ENCODE data around the gene NKG7.

The NKG7 gene

DNA sequence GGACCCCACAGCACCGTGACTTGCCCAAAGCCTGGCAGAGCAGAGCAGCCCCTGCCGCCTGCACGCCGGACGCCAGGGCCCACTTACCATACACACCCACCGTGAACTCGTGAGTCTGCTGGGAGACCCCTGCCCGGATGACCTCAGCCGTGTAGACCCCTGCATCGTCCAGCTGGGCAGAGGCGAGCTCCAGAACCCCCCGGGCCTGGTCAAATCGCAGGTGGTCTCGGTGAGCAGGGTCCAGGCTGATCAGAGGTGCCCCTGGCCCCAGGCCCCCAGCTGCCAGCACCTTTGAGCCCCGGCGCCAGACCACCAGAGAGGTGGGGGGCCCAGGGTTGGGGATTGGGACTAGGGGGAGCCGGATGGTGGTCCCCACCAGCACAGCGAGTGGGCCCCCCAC lies 31.4 kb downstream of the NKG7 start:
- no peak overlapping the region for H3K4me3 ChIP-seq (ENCODE audit: low read depth, low read length)
- DNase-seq (ENCODE audit: low read depth), result no peak
- TF ChIP-seq, protein P1, sequence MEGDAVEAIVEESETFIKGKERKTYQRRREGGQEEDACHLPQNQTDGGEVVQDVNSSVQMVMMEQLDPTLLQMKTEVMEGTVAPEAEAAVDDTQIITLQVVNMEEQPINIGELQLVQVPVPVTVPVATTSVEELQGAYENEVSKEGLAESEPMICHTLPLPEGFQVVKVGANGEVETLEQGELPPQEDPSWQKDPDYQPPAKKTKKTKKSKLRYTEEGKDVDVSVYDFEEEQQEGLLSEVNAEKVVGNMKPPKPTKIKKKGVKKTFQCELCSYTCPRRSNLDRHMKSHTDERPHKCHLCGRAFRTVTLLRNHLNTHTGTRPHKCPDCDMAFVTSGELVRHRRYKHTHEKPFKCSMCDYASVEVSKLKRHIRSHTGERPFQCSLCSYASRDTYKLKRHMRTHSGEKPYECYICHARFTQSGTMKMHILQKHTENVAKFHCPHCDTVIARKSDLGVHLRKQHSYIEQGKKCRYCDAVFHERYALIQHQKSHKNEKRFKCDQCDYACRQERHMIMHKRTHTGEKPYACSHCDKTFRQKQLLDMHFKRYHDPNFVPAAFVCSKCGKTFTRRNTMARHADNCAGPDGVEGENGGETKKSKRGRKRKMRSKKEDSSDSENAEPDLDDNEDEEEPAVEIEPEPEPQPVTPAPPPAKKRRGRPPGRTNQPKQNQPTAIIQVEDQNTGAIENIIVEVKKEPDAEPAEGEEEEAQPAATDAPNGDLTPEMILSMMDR (IDR thresholded peaks at IDR 0.05; ENCODE audit: control insufficient read depth, extremely low read depth, insufficient read depth), result no peak

DNA sequence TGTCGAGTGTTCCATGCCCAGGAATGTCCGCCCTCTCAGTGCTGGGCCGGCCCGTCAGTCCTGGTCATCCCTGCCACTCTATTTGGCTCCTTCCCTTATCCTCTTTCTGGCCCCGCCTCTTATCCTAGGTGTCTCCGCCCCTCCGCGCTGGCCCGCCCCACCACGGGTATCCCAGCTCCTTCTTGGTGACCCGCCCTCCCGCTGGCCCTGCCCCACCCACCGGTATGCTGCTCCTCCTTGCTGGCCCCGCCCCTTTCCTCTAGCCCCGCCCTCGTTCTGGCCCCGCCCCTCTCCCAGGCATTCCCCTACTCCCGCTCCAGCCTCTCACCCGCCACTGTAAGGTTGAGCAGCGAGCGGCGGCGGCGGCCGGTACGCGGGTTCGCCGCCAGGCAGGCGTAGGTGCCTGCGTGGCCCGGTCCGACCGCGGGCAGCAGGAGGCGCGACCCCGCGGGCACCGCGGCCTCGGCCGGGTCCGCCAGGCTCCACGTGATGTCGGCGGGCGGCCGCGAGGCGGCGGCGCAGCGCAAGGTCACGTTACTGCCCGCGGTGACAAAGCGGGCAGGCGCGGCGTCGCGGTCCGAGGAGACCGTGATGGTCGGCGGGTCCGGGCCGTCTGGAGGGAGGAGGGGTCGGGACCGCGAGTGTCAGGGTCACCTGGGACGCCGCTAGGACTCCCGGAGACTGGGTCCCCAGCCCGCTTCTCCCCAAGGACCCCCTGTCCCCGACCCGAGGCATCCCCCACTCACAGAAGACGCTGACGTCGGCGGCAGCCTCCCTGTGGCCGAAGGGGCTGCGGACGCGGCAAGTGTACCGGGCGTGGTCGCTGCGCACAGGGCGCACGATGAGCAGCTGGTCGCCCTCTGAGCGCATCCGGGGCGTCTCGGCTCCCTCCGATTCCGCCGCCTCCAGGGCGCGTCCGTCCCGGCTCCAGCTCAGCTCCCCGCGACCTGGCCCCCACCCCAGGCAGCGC lies 32.5 kb downstream of the NKG7 start:
- peak overlapping the region; percentile 69 for H3K4me3 ChIP-seq (ENCODE audit: low read depth, low read length)
- DNase-seq (ENCODE audit: low read depth), result peak; percentile 87
- TF ChIP-seq, protein P1 (IDR thresholded peaks at IDR 0.05; ENCODE audit: control insufficient read depth, extremely low read depth, insufficient read depth), result peak; percentile 45

DNA sequence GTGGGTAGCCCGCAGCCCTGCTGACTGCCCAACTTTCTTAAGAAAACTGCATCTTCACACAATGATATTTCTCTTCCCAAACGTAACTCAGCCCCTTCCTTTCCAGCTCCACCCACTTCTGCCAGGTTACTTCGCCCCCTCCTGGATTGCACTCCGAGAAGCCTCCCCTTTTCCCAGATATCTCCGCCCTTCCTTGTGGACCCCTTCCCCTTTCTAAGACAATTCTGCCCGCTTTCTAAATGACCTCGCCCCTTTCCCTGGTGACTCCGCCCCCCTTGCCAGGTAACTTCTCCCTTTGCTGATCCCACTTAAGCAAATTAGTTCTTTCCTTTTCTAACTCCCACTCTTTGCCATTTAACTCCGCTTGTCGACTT lies 33.2 kb downstream of the NKG7 start:
- TF ChIP-seq, protein P1 (IDR thresholded peaks at IDR 0.05; ENCODE audit: control insufficient read depth, extremely low read depth, insufficient read depth), result no peak
- no peak for DNase-seq (ENCODE audit: low read depth)
- peak overlapping the region; percentile 69 for H3K4me3 ChIP-seq (ENCODE audit: low read depth, low read length)

DNA sequence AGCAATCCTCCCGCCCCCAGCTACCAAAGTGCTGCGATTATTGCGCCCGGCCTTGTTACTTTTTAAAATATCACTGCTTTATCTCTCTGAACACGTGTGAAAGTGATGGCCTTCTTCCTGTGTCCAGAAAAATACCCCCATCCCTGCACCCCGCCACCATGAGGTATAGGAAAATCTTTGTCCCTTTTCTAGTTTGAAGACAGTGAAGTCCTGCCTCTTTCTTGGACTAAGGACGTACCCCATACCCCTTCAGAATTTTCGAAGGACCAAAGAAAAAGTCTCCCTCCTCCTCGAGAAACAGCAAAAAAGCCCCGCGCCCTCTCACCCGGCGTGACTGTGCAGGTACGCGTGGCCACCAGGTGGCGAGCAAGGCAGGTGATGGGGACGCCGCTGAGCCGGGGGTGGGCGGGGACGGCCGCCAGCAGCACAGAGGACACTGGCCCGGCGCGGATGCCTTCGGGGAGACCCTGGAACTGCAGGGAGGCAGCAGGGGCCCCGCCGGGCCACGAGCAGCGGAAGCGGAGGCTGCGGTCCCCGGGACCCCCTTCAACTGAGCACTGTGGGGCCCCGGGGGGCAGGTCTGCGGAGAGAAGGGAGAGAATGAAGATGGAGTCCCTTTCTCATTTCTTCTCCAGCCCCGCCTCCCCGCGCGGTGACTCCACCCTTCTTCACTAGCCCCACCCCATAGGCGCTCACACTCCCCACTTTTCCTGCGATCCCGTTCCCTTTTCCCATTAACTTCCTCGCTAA lies 33.7 kb downstream of the NKG7 start:
- DNase-seq (ENCODE audit: low read depth), result no peak
- peak overlapping the region; percentile 69 for H3K4me3 ChIP-seq (ENCODE audit: low read depth, low read length)
- TF ChIP-seq, protein P1 (IDR thresholded peaks at IDR 0.05; ENCODE audit: control insufficient read depth, extremely low read depth, insufficient read depth), result peak; percentile 97

DNA sequence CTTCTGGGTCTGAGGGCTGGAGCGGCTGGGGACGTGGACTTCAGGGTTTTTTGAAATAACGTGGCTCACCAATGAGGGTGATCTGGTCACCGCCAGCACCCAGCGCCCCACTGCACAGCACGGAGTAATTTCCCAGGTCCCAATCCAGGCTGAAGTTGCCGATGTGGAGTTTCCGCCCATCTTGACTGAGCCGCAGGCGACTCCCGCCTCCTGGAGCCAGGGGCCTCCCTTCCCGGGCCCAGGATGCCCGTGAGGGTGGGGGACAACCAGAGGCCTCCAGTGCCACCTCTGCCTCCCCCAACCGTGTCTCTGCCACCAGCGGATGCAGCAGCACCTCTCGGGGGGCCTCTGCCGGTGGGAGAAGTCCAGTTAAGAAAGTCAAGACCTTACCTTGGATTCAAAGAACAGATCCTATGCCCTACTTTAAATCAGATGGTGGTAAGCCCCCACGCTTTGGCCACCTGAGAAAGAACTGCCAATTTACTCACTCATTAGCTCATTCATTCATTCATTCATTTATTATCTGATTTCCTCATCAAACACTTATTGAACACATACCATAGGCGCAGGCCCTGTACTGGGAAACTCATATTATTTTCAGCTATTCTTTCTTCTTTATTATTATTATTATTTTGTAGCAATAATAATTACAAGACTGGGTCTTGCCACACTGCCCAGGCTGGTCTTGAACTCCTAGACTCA lies 34.4 kb downstream of the NKG7 start:
- no peak for DNase-seq (ENCODE audit: low read depth)
- TF ChIP-seq, protein P1 (IDR thresholded peaks at IDR 0.05; ENCODE audit: control insufficient read depth, extremely low read depth, insufficient read depth), result no peak
- H3K4me3 ChIP-seq (ENCODE audit: low read depth, low read length), result no peak overlapping the region

DNA sequence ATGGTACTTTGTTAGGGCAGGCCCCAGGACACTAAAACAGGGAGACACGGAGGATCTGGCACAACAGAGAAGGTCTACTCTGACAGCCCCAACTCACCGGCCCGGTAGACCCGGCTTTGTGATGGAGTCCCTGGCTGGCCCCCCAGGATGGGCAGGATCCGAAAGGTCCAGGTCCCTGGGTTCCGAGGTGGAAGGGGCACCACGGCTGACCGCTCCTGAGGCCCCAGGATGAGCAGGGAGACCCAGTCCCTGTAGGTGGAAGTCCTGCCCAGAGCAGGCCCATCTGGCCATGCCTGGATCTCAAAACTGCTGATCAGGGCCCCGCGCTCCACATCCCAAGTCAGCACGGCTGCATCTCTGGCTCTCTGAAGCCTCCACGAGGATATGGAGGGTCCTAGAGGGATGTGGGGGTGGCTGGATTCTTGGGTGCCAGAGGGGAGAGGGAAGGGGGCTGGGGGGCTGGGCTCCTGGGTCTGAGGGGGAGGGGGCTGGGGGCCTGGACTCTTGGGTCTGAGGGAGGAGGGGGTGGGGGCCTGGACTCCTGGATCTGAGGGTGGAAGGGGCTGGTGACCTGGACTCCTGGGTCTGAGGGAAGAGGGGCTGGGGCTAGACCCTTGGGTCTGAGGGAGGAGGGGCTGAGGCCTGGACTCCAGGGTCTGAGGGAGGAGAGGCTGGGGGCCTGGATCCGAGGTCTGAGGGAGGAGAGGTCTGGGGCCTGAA lies 35.2 kb downstream of the NKG7 start:
- TF ChIP-seq, protein P1 (IDR thresholded peaks at IDR 0.05; ENCODE audit: control insufficient read depth, extremely low read depth, insufficient read depth), result no peak
- H3K4me3 ChIP-seq (ENCODE audit: low read depth, low read length), result no peak overlapping the region
- DNase-seq (ENCODE audit: low read depth), result no peak
